HFFc6 (cell line): ENCODE data around the gene CCSER2. TPM values are rescaled to one million over a fixed set of nuclear protein-coding genes. Genes with fewer than 3 reads are reported as not detected.
A peak's percentile ranks its signal among the peaks of the same experiment; 100 is the strongest.

Experiments used
- DNase-seq: peaks from one replicate; pipeline ENCODE4 v3.0.0-alpha.2; 2018
- H3K27ac Mint-ChIP-seq: 2 replicates; pipeline ENCODE4 v1.8.0; 2020; ENCODE audit warnings: mild to moderate bottlenecking, mixed read lengths
- H3K27me3 Mint-ChIP-seq: 2 replicates; pipeline ENCODE4 v1.8.0; 2021; ENCODE audit warnings: mild to moderate bottlenecking, moderate library complexity, mixed read lengths; ENCODE audit not compliant: insufficient read depth
- H3K36me3 Mint-ChIP-seq: 2 replicates; pipeline ENCODE4 v1.8.0; 2021; ENCODE audit warnings: low read depth, mixed read lengths
- H3K4me1 Mint-ChIP-seq: 2 replicates; pipeline ENCODE4 v1.8.0; 2020; ENCODE audit warnings: low read depth, mixed read lengths
- H3K4me3 Mint-ChIP-seq: 2 replicates; pipeline ENCODE4 v1.8.0; 2020; ENCODE audit warnings: mild to moderate bottlenecking, moderate library complexity, mixed read lengths
- H3K9me3 Mint-ChIP-seq: 2 replicates; pipeline ENCODE4 v1.8.0; 2020; ENCODE audit warnings: mild to moderate bottlenecking, mixed read lengths
- total RNA-seq, 6 experiments: library from RNA; stranded (reverse); fragmentation: NEBNext Ultra II Directional; extraction: Animal tissue kit (Norgen Biotek cat#: 25700); gene quantifications; 2 replicates in 1 of 6; 3 replicates in 5 of 6; pipeline ENCODE4 v1.2.3, GENCODE V29; 2021
- TF ChIP-seq, protein P1 (sequence below): fragments of 200-600 bp; sonication (generic); IDR thresholded peaks from 2 replicates; pipeline ENCODE4 v1.5.0; 2021; ENCODE audit warnings: antibody characterized with exemption, mild to moderate bottlenecking

CCSER2 gene
- total RNA-seq, 6 experiments from 2014 or later, result 36.1 to 46.9 (median 43.0) TPM

DNA sequence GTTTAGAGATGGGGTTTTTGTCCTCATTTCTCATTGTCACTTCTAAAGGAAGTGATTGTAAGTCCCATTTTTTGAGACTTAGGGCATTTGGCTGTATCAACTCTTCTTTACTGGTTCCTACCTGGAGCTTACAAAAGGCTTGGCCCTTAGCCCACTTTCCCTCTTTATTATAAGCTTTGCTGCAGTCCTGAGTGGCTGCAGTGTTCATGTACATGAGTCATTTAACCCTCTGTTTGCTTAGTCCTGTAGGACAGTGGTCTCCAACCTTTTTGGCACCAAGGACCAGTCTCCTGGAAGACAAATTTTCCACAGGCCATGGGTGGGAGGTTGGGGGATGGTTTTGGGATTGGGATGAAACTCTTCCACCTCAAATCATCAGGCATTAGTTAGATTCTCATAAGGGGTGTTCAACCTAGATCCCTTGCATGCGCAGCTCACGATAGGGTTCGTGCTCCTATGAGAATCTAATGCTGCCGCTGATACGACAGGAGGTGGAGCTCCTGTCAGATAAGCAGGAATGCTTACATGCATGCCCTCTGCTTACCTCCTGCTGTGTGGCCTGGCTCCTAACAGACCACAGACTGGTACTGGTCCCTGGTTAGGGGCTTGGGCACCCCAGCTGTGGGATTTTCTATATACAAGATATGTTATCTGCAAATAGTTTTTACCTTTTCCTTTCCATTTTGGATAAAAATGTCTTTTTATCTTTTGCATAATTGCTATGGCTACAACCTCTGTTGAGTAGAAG is 99.7 kb downstream of the CCSER2 start:
- Mint-ChIP-seq H3K9me3 (no peaks in the 10 kb centered on the region), H3K4me3 (no peak overlapping the region)

DNA sequence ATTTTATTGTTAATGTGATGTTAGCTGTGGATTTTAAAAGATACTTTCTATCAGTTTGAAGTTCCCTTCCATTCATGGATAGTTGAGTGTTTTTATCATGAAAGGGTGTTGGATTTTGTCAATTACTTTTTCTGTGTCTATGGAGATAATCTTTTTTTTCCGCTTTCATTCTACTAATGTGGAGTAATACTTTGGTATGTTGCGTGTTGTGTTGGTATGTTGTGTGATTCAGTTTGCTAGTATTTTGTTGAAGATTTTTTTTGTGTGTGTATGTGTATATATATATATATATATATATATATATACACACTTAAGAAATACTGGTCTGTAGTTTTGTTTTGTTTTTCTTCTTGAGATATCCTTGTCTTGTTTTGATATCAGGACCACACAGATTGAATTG is 100.3 kb downstream of the CCSER2 start:
- Mint-ChIP-seq H3K9me3 (no peaks in the 10 kb centered on the region), H3K4me3 (no peak overlapping the region; the same call in 1 of the 2 replicates), H3K4me1 (peaks cover 66% of the 10 kb centered on the region), H3K36me3 (no peaks in the 10 kb centered on the region; the same call in 1 of the 2 replicates), H3K27ac (peak overlapping the region; percentile 23; the same call in 1 of the 2 replicates), H3K27me3 (no peaks in the 10 kb centered on the region; the same call in 1 of the 2 replicates)
- TF ChIP-seq, protein P1, sequence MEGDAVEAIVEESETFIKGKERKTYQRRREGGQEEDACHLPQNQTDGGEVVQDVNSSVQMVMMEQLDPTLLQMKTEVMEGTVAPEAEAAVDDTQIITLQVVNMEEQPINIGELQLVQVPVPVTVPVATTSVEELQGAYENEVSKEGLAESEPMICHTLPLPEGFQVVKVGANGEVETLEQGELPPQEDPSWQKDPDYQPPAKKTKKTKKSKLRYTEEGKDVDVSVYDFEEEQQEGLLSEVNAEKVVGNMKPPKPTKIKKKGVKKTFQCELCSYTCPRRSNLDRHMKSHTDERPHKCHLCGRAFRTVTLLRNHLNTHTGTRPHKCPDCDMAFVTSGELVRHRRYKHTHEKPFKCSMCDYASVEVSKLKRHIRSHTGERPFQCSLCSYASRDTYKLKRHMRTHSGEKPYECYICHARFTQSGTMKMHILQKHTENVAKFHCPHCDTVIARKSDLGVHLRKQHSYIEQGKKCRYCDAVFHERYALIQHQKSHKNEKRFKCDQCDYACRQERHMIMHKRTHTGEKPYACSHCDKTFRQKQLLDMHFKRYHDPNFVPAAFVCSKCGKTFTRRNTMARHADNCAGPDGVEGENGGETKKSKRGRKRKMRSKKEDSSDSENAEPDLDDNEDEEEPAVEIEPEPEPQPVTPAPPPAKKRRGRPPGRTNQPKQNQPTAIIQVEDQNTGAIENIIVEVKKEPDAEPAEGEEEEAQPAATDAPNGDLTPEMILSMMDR, result no peak
- DNase-seq, result no peak

More for the DNA sequence above, 99.7 kb downstream of the CCSER2 start:
- H3K27me3 Mint-ChIP-seq, result no peaks in the 10 kb centered on the region; the same call in 1 of the 2 replicates
- peak overlapping the region; percentile 27 for H3K27ac Mint-ChIP-seq
- peaks cover 70% of the 10 kb centered on the region for H3K4me1 Mint-ChIP-seq
- peaks cover 1% of the 10 kb centered on the region; the same call in 1 of the 2 replicates for H3K36me3 Mint-ChIP-seq
- TF ChIP-seq, protein P1, result no peak
- no peak for DNase-seq

DNA sequence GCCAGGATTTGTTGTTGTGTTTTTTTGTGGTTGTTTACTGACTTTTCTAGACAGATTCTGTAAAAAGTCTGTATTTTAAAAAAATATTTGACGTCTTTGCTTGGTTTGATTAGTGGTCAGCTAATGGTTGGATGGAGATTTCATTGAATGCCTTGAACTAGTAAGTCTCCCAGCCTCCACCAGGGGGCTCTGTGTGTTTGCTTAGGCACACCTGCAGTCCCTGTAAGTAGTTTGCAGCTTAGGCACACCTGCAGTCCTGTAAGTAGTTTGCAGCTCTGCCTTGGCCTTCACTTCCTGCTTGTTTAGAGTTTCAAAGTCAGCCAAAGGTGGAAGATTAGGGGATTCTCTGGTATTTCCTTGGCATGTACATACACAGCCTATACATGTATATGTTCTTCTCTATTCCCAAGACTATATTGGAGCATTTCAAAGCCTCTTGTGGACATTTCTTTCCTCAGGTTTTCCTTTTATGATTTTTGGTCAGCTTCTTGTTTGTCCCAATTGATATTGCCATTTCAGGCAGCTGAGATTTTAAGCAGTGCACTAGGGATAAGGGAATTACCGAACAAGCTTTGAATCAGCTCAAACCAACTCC is 101.6 kb downstream of the CCSER2 start:
- peaks cover 55% of the 10 kb centered on the region for H3K4me1 Mint-ChIP-seq
- DNase-seq, result peak; percentile 25
- no peak overlapping the region for H3K4me3 Mint-ChIP-seq
- H3K27me3 Mint-ChIP-seq, result no peaks in the 10 kb centered on the region
- peak overlapping the region; percentile 14; the same call in 1 of the 2 replicates for H3K27ac Mint-ChIP-seq
- no peaks in the 10 kb centered on the region; the same call in 1 of the 2 replicates for H3K36me3 Mint-ChIP-seq
- TF ChIP-seq, protein P1, result peak; percentile 88
- H3K9me3 Mint-ChIP-seq, result no peaks in the 10 kb centered on the region

DNA sequence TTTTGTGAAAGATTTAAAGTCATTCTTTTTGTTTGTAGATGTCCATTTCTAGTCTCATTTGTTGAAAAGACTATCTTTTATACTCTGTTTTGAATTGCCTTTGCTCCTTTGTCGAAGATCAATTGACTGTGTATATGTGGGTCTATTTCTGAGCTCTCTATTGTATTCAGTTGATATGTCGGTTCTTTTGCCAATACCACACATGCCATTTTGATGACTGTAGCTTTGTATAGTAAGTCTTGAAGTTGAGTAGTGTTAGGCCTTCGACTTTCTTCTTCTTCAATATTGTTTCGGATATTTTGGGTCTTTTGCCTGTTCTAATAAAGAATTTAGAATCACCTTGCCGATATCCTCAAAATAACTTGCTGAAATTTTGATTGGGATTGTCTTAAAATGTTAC is 104.5 kb downstream of the CCSER2 start:
- H3K4me1 Mint-ChIP-seq, result peaks cover 36% of the 10 kb centered on the region
- TF ChIP-seq, protein P1, result no peak
- peaks cover 5% of the 10 kb centered on the region for H3K36me3 Mint-ChIP-seq
- no peak overlapping the region for H3K4me3 Mint-ChIP-seq
- H3K9me3 Mint-ChIP-seq, result no peaks in the 10 kb centered on the region
- H3K27me3 Mint-ChIP-seq, result no peaks in the 10 kb centered on the region
- DNase-seq, result no peak
- no peak overlapping the region for H3K27ac Mint-ChIP-seq

DNA sequence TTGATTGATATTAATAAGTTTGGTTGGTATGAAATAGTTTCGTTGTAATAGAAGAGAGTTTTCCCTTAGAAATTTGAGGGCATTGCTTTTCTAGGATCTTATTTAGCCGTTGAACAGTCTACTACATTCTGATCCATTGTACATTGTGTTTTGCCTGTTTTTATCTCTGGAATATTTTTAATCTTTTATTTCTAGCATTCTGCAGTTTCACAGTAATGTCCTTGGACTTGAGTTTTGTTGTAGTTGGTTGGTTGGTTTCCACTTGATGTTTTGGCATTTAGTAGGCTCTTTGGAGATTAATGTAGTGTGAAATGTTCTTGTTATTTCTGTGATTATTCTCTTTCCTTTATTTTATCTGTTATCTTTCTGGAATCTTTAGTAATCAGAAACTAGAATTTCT is 112.4 kb downstream of the CCSER2 start:
- H3K36me3 Mint-ChIP-seq, result peaks cover 20% of the 10 kb centered on the region
- H3K27ac Mint-ChIP-seq, result no peak overlapping the region
- H3K4me1 Mint-ChIP-seq, result no peaks in the 10 kb centered on the region
- no peak overlapping the region for H3K4me3 Mint-ChIP-seq
- TF ChIP-seq, protein P1, result no peak
- no peak for DNase-seq
- no peaks in the 10 kb centered on the region; the same call in 1 of the 2 replicates for H3K27me3 Mint-ChIP-seq
- H3K9me3 Mint-ChIP-seq, result no peaks in the 10 kb centered on the region; the same call in 1 of the 2 replicates
